Activated CD8-positive, alpha-beta T cell treated with anti-CD3 and anti-CD28 coated beads for 36 hours (primary cell): Measurements from ENCODE around the gene CARD19. TPM values are rescaled to one million over a fixed set of nuclear protein-coding genes. Genes with fewer than 3 reads are reported as not detected.
"Not testable (repeated sequence)": the region's sequence is repeated elsewhere in the genome, so short reads cannot be mapped to it uniquely, and the experiment has no call there.

Experiments used
- ATAC-seq: fragments of 200-7000 bp; cut with Tn5 transposase; one replicate; pipeline ENCODE4 v1.10.0; 2021; ENCODE audit warnings: mild to moderate bottlenecking, moderate library complexity
- CTCF ChIA-PET: fragments of 350-600 bp; sonication (Branson Sonifier 250); formaldehyde crosslinking; loops from one replicate; lab custom pipeline; 2021; ENCODE audit warnings: antibody characterized with exemption; lab: Charles Lee
- POLR2A ChIA-PET: fragments of 350-600 bp; sonication (Branson Sonifier 250); formaldehyde crosslinking; loops from one replicate; lab custom pipeline; 2021; ENCODE audit warnings: antibody characterized with exemption; lab: Charles Lee
- DNase-seq: peaks from one replicate; pipeline ENCODE4 v3.0.0-alpha.2; 2020
- H3K27ac Mint-ChIP-seq: one replicate; pipeline ENCODE4 v1.8.0; 2021; ENCODE audit warnings: mild to moderate bottlenecking, mixed read lengths
- H3K27me3 Mint-ChIP-seq: one replicate; pipeline ENCODE4 v1.8.0; 2021; ENCODE audit warnings: mixed read lengths
- H3K36me3 Mint-ChIP-seq: one replicate; pipeline ENCODE4 v1.8.0; 2021; ENCODE audit warnings: low read depth, mixed read lengths
- H3K4me1 Mint-ChIP-seq: one replicate; pipeline ENCODE4 v1.8.0; 2021; ENCODE audit warnings: low read depth, mixed read lengths
- H3K4me3 Mint-ChIP-seq: one replicate; pipeline ENCODE4 v1.8.0; 2021; ENCODE audit warnings: mild to moderate bottlenecking, moderate library complexity, mixed read lengths
- H3K9me3 Mint-ChIP-seq: one replicate; pipeline ENCODE4 v1.8.0; 2021; ENCODE audit warnings: mixed read lengths
- intact Hi-C: fragments of 100-400 bp; cut with micrococcal nuclease; formaldehyde crosslinking; loops from one replicate; pipeline ENCODE4 v1.10.0; 2022
- total RNA-seq, 2 experiments: library from RNA; stranded (reverse); gene quantifications; one replicate each; pipeline ENCODE4 v1.2.3, GENCODE V29; 2021
- TF ChIP-seq, protein P1 (sequence below): fragments of 200-600 bp; IDR thresholded peaks from one replicate; pipeline ENCODE4 v1.8.0; 2022; ENCODE audit warnings: antibody characterized with exemption, mild to moderate bottlenecking

Gene CARD19
- total RNA-seq, 2 experiments from 2014 or later: 42.9 to 43.4 TPM

DNA sequence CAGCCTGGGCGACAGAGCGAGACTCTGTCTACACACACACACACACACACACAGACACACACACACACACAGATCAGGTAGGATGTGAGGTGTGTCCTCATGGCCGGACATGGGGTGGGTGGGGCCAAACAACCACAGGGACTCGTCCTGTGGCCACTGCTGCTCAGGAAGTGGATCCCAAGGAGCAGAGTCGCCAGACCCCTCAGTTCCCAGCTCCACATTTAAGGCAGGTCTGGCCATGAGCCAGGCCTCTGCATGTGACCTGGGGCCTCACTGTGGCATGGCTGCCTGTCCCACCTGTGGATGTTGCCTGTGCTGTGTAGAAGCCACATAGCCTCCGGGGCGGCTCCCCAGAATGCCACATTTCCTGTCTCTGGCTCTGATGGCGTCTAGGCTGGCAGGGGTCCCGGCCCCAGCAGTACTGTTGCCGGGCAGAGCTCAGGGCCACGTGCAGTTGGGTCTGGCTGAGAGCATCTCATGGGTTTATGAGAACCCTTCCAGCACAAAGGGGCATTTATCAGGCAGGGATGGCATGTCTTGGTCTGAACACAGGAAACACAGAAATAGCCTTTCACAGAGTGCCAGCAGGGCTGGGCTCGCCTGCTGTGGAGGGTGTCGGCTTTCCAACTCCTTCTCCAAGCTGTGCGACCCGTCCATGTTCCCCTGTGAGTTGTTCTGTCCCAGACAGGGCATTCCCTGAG, 48.0 kb downstream of the CARD19 start:
- ChIA-PET CTCF (interaction anchor here (1.4 to 1.8 kb wide), 2 partner anchors 10 to 35 kb away, joined by 5 to 11 read pairs; no protein-coding TSS in a partner anchor), POLR2A (interaction anchor here (0.8 to 3.6 kb wide), 6 partner anchors 9 to 141 kb away, joined by 3 to 19 read pairs (median 5); partner anchors contain the start of gene NINJ1)
- ATAC-seq (peak; percentile 58), DNase-seq (peak; percentile 67)
- peaks cover 27% of the 10 kb centered on the region for H3K36me3 Mint-ChIP-seq
- H3K4me3 Mint-ChIP-seq: no peak overlapping the region
- peak overlapping the region; percentile 91 for H3K27ac Mint-ChIP-seq
- H3K27me3 Mint-ChIP-seq: no peaks in the 10 kb centered on the region
- H3K4me1 Mint-ChIP-seq: peaks cover 65% of the 10 kb centered on the region
- intact Hi-C loops: no loop called here
- H3K9me3 Mint-ChIP-seq: peaks cover 25% of the 10 kb centered on the region
- TF ChIP-seq, protein P1, sequence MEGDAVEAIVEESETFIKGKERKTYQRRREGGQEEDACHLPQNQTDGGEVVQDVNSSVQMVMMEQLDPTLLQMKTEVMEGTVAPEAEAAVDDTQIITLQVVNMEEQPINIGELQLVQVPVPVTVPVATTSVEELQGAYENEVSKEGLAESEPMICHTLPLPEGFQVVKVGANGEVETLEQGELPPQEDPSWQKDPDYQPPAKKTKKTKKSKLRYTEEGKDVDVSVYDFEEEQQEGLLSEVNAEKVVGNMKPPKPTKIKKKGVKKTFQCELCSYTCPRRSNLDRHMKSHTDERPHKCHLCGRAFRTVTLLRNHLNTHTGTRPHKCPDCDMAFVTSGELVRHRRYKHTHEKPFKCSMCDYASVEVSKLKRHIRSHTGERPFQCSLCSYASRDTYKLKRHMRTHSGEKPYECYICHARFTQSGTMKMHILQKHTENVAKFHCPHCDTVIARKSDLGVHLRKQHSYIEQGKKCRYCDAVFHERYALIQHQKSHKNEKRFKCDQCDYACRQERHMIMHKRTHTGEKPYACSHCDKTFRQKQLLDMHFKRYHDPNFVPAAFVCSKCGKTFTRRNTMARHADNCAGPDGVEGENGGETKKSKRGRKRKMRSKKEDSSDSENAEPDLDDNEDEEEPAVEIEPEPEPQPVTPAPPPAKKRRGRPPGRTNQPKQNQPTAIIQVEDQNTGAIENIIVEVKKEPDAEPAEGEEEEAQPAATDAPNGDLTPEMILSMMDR: no peak

DNA sequence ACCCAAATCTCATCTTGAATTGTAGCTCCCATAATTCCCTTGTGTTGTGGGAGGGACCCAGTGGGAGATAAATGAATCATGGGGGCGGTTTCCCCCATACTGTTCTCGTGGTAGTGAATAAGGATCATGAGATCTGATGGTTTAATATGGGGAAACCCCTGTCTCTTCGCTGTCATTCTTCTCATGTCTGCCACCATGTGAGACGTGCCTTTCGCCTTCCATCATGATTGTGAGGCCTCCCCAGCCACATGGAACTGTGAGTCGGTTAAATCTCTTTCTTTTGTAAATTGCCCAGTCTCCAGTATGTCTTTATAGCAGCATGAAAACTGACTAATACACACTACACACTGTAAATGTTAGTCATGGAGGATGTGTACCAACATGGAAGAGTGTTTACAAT, 50.7 kb downstream of the CARD19 start:
- ChIA-PET CTCF (interaction anchor here (1.2 to 2.8 kb wide), 4 partner anchors 20 to 143 kb away, joined by 3 to 8 read pairs (median 3); no protein-coding TSS in a partner anchor), POLR2A (interaction anchor here (1.4 to 2.5 kb wide), 2 partner anchors 12 to 82 kb away, joined by 5 to 12 read pairs; partner anchors contain the start of gene NINJ1)
- H3K27ac Mint-ChIP-seq: peak overlapping the region; percentile 99
- H3K4me3 Mint-ChIP-seq: peak overlapping the region; percentile 70
- H3K36me3 Mint-ChIP-seq: peaks cover 32% of the 10 kb centered on the region
- ATAC-seq: peak; percentile 74
- peak; percentile 81 for DNase-seq
- H3K9me3 Mint-ChIP-seq: peaks cover 29% of the 10 kb centered on the region
- intact Hi-C loops, H3K27me3 Mint-ChIP-seq: not testable (repeated sequence)
- peaks cover 64% of the 10 kb centered on the region for H3K4me1 Mint-ChIP-seq

DNA sequence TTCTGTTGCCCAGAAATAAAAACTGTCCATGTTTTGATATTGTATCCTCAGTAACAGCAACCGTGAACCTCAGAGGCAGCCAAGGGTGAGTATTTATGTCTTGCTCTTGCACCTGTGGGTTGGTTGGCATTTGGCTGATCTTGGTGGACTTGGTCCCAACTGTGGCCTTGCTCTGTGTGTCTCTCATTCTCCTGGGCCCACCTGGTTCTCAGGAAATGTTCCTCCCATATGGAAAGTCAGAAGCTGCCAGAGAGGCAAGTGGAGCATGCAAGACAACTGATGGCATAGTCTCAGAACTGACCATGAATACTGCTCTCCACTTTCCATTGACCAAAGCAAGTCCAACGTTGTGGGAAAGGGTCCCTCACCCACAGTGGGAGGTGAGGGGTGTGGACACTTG, 51.6 kb downstream of the CARD19 start:
- ChIA-PET CTCF (interaction anchor here (1.2 to 2.8 kb wide), 3 partner anchors 21 to 39 kb away, joined by 3 to 8 read pairs (median 3); no protein-coding TSS in a partner anchor), POLR2A (interaction anchor here (1.4 to 2.5 kb wide), 2 partner anchors 13 to 83 kb away, joined by 5 to 12 read pairs; partner anchors contain the start of gene NINJ1)
- Mint-ChIP-seq H3K36me3 (peaks cover 32% of the 10 kb centered on the region), H3K27ac (peak overlapping the region; percentile 99), H3K4me3 (no peak overlapping the region), H3K9me3 (peaks cover 29% of the 10 kb centered on the region), H3K4me1 (peaks cover 57% of the 10 kb centered on the region), H3K27me3 (no peaks in the 10 kb centered on the region)
- intact Hi-C loops: no loop called here
- no peak for DNase-seq
- TF ChIP-seq, protein P1: no peak
- ATAC-seq: no peak

DNA sequence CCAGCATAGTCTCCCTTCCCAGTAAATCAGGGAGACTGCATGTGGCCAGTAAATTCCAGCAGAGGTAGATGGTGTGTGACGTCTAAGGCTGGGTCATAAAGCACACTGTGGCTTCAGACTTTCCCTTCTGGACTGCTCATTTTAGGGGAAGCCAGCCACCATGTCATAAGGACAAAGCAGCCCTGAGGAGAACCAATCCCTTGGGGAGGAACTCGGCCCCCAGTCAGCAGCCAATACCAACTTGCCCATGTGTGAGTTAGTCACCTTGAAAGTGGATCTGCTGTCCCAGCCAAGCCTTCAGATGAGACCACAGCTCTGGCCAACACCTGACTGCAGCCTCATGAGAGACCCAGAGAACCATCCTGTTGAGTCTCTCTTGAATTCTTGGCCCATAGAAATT, 52.7 kb downstream of the CARD19 start:
- ATAC-seq (no peak), DNase-seq (peak; percentile 48)
- H3K4me3 Mint-ChIP-seq: peak overlapping the region; percentile 10
- ChIA-PET CTCF (no interaction called here), POLR2A (interaction anchor here (1.0 to 1.1 kb wide), 2 partner anchors 15 to 195 kb away, joined by 3 read pairs; no protein-coding TSS in a partner anchor)
- peaks cover 29% of the 10 kb centered on the region for H3K9me3 Mint-ChIP-seq
- peak overlapping the region; percentile 84 for H3K27ac Mint-ChIP-seq
- peaks cover 50% of the 10 kb centered on the region for H3K4me1 Mint-ChIP-seq
- peaks cover 32% of the 10 kb centered on the region for H3K36me3 Mint-ChIP-seq
- intact Hi-C loops: no loop called here
- TF ChIP-seq, protein P1: no peak
- H3K27me3 Mint-ChIP-seq: no peaks in the 10 kb centered on the region

- Mint-ChIP-seq H3K4me1 (peaks cover 44% of the 10 kb centered on the region), H3K36me3 (peaks cover 32% of the 10 kb centered on the region), H3K4me3 (no peak overlapping the region), H3K27me3 (no peaks in the 10 kb centered on the region), H3K27ac (peak overlapping the region; percentile 84), H3K9me3 (peaks cover 29% of the 10 kb centered on the region)
- ChIA-PET POLR2A (interaction anchor here (1.0 to 1.1 kb wide), 3 partner anchors 16 to 196 kb away, joined by 3 read pairs; no protein-coding TSS in a partner anchor), CTCF (interaction anchor here (1.1 to 1.5 kb wide), 2 partner anchors 29 to 146 kb away, joined by 4 read pairs; no protein-coding TSS in a partner anchor)
- ATAC-seq: no peak
- intact Hi-C loops: no loop called here
- TF ChIP-seq, protein P1: no peak
- DNase-seq: no peak
These were observed 53.3 kb downstream of the CARD19 start for GRCh38 chr9:93149361-93149760.
